GM18508 (cell line): ENCODE data around the gene PLEKHA7.
"Not testable (repeated sequence)": the region's sequence is repeated elsewhere in the genome, so short reads cannot be mapped to it uniquely, and the experiment has no call there.

Experiments used
- ATAC-seq: cut with Tn5 transposase; IDR thresholded peaks from one replicate; pipeline ENCODE4 v1.9.1; 2021; ENCODE audit warnings: moderate number of reproducible peaks; ENCODE audit not compliant: insufficient read depth, unreplicated experiment

The PLEKHA7 gene

DNA sequence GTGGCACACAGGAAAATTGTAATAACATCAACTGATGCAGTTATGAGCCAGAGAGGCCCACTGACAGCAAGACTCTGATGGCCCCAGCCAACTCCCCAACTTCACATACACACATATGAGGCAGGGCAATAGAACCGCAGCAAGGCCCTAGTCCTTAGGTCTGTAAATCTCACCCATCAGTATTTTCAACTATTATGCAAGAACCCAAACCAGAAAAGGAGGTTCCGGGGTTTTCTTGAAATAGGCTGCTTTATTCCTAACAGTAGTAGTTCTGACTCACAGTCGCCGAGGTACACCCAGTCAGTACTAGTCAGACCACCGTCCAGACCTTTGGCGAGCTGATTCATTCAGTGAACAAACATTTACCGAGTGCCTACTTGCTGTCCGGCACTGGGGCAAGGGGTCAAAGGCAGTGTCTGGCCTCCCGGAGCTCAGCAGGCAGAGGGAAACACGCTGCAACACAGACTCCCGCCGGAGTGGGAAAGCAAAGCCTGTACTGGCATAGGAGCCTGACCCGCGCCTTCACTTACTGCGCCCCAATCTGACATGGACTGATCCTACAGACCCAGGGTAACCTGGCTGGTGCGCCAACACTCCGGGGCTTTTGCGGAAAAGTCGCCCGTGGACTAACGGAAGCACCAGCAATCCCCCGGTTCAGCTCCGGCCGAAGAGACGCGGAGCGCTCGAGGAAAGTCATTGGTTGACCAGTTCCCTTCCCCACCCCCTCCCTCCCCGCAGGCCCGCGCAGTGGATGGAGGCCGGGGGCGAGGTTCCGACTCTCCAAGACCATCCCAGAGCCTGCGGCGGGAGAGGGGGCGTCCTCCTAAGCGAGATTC is 1.3 kb downstream of the PLEKHA7 start:
- ATAC-seq = no peak

DNA sequence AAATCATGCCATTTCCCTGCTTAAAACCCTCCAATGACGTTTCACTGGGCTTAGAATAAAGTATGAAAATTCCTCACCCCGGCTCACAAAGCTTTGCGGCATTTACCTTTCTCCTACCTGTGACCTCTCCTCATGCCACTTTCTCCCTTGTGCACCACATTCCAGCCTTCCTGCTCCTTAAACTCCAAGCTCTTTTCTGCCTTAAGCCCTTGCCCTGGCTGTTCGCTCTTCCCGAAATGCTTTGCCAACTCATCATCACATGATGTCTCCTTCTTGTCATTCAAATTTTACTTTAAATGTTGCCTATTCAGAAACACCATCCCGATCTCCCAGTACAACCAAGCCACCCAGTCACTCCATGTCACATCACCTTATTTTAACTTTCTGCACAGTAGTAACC is 2.0 kb downstream of the PLEKHA7 start:
- ATAC-seq = no peak

DNA sequence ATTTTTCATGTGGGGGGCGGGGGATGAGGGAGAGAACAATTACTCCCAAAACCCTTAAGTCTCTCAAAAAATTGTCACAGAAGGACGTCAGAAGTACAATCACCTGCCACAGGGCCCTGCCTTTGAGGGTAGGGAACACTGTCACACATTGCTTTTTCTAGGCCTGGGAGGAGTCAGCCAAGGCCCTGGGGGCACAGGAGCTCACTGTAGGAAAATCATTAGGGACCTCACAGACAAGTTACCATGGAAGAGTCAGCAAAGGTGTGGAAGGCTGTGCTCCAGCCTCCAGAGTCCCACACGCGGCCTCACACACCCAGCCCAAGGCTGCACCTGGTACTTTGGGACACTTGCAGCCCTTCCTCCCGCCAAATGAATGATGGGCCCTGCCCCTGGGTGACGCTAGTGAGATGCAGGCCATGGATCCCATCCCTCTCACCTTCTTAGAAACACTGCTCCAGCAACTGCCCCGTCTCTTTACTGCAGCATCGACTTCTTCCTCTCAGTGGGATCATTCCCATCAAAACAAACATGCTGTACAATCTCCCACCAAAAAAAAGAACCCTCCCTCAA is 3.3 kb downstream of the PLEKHA7 start:
- ATAC-seq = no peak

DNA sequence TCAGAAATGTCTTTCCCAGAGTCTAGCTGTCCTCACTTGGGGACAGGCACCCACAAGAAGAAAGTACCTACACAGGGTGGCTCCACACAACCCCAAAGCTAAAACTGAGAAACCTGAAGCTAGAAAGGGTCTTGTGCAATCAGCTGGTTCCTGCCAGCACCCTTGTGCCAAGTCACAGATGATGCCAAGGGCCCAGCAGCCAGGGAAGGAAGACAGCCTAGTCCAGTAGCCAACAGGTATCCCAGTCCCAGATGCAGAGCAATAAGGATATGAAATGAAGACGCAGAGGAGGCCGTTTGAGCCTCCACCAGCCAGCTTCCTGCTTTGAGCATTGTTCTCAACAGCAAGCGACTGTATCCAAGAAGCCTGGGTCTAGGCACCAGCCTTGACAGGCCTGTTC is 6.1 kb downstream of the PLEKHA7 start:
- ATAC-seq = no peak

DNA sequence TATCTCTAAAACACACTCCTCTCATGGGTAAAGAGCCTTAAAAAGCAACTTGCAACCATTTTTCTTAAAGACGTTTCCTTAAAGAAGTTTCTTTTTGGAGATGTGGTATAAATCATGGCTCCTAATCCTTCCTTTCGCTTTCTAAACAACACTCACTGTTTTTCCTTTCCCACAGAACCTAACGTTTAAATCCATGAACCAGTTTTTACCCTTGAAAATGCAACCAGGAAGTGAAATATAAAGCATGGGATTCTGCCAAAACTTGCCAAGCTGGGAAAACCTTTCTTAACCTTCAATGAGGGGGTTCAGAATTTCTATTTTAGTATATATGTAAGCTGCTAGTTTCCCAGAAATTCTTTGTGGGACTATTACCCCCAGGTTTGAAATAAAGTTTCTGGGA is 8.6 kb downstream of the PLEKHA7 start:
- no peak for ATAC-seq

DNA sequence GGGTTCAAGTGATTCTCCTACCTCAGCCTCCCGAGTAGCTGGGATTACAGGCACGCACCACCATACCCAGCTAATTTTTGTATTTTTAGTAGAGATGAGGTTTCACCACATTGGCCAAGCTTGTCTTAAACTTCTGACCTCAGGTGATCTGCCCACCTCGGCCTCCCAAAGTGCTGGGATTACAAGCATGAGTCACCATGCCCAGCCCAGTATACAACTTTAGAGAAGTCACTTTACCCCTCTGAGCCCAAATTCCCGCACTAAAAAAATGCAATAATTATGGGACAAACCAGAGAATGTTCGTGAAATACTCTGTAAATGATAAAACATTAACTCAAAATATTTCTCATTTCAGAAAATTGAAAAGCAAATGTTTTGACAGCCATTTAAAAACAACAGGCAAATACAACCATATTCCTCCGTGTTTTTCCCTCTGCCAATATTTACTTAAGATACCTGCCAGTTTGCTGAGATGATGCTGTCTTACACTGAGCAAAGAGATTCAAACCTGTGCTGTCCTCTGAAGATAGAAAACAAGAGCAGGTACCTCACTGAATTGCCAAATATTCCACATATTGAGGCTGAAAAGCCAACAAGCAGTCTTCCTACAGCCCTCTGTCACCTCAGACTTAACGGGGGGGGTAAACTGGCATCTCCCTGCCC is 9.6 kb downstream of the PLEKHA7 start:
- ATAC-seq = no peak

DNA sequence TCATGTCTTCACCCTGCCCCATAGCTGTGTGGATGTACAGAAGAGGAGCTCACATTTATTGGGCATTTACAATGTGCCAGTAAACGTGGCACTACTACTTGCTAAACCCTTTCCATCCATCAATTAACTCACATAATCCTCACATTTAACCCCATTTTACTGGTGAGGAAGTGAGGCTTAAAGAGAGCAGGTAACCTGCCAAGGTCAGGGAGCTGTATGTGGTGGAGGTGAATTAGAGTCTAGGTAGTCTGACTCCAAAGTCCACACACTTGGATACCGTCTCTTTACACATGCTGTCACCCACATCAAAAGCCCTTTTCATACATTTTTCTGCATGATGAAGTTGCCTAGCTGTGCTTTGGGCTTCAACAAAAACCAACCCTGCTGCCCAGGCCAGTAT is 10.8 kb downstream of the PLEKHA7 start:
- no peak for ATAC-seq

DNA sequence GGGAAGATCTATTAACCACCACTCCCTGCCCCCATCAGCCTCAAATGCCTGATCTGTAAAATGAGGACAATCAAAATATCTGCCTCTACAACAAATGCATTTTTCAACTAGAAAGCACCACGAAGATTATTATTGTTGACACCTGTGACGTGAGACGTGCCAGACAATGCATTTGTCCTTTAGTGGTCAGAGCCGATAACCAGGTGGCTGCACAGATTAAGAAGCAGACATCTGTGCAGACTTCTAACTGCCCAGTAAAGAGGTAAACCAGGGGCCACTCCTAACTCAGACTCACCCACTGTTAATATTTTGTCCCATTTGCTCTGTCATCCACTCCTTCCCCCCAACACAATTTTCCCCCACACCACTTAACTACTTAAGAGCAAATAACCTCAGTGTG is 11.7 kb downstream of the PLEKHA7 start:
- no peak for ATAC-seq

DNA sequence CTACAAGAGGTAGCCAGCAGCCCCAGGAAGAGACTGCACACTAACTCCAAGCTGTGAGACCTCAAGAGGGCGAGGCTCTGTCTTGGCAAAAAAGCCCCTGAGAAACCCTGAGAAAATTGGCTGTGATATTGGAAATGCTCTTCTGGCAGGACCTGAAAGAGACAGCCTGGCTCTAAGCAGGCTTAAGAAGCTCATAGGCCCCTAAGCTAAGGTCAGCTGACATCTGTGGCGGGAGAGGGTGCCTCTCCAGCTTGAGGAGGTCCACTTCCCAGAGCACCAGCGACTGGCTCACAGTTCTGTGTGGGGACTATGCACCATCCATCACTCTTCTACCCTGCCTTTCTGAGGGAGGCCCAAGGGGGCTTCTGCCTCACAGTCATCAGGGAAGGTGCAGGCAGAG is 12.4 kb downstream of the PLEKHA7 start:
- no peak for ATAC-seq

DNA sequence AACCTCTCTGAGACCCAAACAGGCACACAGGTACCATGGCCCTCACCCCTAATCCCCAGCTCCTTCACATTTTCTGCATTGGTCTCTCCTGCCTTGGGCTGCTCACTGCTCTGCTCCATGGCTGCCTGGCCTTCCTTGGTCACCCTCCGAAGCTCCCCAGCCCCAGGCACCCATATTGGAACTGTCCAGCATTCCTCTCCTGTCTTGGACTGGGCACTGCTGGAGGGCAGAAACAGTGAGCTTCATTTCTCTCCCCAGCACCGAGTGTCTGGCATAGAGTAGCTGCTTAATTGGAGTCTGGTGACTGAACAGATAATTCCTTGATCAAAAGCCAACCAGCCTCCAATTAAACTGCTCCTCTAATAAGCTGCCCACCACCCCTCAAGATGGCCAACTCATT is 13.2 kb downstream of the PLEKHA7 start:
- ATAC-seq = no peak

DNA sequence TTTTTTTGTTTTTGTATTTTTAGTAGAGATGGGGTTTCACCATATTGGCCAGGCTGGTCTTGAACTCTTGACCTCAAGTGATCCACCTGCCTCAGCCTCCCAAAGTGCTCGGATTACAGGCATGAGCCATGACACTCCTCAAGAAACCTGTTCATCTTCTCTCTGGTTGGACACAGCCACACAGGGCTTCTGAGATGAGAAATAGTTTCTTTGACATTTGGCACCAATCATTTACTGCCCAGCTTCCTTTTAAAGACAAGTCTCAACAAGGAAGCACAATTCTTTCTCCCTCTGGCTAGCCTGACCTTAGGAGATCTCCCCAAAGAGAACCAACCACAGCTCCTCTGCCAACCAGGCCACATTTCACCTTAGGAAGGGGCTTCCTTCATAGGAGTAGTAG is 14.0 kb downstream of the PLEKHA7 start:
- ATAC-seq = not testable (repeated sequence)

DNA sequence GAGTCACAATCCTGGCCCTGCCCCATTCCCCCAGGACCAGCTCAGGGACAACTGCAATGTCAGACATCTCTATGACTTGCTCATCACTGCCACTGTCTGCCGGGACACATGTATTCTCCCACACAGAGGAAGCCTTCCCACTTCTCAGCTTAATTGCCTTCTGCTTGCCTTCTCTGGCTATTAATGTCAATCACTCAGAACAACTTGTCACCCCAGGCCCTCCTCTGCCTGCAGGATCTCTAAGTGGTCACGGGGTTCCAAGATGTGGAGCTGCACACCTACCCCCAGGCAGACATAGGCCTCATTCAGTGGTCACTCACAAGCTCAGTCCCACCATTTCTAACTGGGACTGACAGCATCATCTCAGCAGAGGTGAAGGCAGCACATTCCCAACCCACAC is 15.1 kb downstream of the PLEKHA7 start:
- no peak for ATAC-seq

DNA sequence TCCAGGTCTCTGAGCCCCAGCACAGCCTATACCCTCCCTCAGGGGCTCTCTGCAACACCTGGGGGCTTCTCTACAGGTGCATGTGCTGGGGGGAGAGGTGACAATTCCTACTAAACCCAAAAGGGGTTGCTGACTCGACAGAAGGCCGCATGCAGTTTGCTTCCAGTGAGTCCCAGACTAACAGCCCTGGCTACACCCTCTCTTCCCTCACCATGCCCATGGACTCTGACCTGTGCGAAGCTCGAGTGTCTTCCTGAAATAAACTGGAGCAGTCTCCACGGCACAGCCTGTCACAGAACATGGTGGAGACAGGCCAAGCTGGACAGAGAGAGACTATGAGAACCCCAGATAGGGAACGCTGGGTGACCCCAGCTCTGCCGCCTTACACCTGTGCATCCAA is 16.6 kb downstream of the PLEKHA7 start:
- no peak for ATAC-seq

DNA sequence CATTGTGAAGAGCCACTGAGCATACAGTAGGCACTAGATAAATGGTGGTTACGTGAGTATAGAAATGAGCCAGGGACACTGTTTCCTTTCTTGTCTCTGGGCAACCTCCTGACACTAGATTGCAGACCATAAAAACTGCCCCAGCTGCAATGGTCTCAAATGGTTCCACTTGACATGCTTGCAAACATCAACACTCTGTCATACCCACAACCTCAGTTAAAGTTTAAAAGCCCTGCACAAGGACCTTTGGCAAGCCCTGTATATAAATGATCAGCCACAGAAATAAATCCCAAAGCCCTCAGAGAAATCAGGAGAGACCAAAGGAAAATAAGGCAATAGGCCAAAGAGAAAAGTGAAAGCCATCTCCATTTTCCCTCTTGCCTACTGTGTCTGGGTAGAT is 20.7 kb downstream of the PLEKHA7 start:
- no peak for ATAC-seq

DNA sequence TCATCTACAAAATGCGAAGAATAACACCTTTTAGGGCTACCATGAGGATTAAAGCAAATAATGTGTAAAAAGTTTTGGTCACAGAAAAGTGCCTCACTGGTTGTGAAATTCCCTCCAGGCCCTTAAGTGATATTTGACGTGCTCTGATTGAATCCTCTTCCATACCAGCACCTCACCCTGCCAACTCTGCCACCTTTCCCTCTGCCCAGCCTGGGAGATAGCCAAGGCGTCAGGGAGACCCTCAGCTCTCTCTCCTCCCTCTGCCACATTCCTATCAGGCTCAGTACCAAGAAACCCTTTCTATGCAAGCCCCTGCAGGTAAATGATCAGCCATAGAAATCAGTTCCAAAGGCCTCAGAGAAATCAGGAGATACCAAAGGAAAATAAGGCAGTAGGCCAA is 21.4 kb downstream of the PLEKHA7 start:
- ATAC-seq = no peak

DNA sequence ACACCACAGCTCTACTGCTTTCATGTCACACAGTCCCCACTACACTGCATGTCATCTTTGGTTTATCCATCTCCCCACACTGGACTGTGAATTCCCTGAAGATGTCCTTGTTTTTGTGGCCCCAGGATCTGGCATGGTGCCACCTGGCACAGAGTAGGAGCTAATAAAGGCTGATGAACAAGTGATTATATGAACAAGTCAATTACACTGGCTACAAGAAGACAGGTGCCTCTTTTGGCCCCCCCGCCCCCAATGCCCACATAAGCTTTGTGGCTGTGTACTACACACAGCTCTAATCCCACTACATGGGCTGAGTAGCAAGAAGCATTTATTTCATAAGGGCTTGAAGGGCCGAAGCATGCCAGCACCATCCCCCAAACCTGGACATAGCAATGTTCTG is 24.7 kb downstream of the PLEKHA7 start:
- ATAC-seq = no peak

DNA sequence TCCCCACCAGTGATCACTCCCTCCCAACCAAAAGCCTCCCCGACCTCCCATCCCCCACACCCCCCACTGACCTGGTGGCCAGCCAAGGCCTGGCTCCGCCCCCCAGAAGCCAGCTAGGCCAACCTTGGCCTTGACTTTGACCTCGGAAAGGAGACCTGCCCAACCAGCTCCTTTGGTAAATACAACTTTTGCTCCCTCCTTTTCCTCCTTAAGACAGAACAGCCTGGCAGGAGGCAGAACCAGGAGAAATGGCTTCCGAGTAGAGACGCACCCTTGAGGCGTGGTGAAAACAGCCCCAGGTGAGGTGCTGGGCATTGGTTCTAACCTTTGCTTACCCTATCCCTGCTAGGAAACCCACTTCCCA is 27.0 kb downstream of the PLEKHA7 start:
- ATAC-seq = no peak

DNA sequence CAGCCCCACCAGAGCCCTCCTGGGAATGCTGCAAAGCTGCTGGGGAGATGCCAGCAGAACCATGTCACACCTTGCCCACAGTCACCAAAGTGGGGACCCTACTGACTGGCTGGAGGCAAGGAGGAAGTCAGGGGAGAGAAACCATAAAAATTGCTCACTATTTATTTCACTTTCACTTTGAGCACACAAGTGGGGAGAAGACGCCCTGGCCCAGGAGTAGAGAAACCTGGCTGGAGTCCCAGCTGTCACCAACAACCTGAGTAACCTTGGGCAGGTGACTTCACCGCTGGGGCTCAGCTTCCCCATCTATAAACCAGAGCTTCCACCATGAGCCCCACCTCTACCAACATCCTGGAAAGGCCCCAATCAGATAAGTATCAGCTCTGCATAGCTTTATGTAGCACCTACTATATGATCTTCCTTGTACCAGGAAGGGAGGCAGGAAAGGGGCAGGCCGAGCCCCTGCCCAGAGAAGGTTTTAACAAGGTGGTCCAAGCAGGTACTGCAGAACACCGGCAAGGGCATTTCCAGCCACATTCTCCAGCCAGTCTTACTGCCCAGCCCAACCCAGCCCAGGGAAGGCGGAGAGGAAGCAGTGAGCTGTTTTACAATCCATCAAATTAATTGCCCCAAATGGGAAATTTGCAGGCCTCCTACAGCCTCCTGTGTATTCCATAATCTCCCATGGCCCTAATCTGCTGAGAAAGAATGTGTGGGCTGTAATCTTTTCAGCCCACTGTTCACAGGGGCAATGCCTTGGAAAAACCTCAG is 27.6 kb downstream of the PLEKHA7 start:
- peak; percentile 93 for ATAC-seq

DNA sequence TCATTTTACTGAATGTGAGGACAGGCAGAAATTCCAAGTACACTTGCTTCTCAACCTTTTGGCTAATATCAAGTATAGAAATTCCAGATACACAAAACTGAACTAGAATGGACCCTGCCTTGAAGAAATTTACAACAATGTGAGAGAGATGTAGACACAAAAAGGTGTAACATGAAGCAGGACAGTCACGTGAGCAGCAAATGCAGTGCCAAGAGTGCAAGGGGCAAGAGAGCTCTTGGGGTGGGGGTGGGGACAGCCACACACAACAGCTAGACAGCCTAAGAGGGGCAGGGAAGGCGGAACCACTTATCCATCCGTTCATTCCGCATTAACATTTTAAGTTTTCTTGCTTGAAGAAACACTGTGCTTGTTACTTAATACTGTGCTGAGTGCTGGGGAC is 28.9 kb downstream of the PLEKHA7 start:
- ATAC-seq = no peak

DNA sequence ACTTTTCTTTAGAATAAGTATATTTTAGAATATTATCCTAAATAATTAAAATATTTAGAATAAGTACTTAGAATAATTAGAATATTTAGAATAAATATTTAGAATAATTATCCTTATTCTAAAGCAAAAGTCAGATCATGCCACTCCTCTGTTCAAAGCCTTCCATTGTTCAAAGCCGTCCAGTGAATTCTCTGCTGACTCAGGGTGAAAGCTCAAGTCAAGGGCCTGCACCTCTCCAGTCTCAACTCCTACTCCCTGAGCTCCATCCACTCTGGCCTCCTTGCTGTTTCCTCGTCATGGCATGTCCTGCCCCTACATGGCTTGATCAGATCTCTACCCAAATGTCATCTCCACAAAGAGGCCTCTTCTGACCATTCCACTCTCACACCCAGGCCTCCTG is 30.0 kb downstream of the PLEKHA7 start:
- no peak for ATAC-seq

DNA sequence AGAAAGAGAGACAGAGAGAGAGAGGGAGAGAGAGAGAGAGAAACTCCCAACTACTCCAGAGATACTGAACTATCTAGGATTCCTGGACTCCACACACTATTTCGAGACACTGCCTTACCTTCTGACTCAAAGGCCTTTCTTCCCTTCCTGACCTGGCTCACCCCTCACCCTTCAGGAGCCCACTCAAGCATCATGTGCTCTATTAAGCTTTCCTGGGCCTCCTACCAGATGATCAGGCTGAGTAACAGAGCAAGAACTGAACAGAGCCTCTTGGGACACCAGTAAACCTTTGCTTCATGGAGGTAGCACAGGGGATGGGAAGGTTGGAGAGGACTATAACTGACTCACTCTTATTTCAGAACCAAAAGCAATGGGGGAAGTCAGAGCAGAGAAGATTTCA is 31.4 kb downstream of the PLEKHA7 start:
- ATAC-seq = no peak
